ENCODE measurements around the gene COL23A1.

COL23A1 gene

DNA sequence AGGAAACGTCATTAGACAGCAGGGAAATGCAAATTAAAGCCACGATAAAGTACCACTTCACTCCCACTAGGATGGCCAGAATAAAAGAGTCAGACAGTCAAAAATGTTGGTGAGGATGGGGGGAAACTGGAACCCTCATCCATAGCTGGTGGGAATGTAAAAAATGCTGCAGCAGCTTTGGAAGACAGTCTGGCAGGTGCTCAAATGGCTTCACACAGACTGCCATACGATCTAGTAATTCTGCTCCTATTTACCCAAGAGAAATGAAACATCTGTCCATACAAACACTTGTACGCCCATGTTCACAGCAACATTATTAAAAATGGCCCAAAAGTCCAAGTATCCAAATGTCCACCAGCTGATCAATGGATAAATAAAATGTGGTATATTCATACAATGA, 198.7 kb downstream of the COL23A1 start:
- no peak for DNase-seq (ENCODE audit: low spot score)

DNA sequence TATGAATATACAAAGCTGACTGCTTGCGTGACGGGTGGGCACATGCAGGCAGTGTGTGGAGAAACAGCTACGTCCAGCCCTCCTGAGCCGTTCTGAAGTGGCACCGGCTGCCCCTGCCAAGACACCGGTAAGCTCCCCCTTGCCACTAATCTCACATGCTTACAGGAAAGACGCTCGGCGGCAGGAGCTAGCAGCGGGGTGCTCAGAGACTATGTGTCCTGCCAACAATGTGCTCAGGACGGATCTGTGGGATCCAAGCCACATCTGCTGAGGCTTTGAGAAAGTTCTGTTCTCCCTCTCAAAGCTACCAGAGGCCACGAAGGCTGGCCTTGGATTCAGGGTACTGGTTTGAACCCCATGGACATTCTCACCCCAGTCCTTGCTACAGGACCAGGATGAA, 200.4 kb downstream of the COL23A1 start:
- DNase-seq (ENCODE audit: low spot score) = no peak

DNA sequence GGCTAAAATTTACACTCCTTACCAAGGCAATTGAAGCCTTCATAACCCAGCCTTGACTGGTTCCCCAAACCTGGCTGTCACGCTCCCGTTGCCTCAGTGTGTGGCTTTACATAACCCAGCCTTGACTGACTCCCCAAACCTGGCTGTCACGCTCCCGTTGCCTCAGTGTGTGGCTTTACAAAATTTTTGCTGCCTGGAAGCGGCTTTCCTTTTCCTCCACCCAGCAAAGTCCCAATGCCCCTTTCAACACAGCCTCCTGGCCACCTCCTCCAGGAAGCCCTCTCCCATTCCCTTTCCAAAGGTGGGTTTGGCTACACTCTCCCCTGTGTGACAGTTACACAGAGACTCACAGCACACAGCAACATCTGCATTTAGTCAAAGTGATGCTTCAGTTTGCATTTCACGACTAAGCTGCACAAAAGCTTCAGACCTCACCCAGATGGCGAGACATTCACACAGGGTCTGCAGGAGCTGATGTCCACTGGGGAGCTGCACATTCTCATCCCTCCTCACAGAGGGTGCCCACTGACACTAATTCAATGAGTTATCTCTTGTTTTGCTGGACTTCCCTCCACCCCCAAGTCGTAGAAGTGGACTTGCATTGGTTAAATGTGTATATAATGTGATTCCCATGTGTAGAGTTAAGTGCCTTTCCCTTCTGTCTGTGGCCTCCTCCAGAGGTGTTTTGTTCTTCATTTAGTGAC, 201.0 kb downstream of the COL23A1 start:
- DNase-seq (ENCODE audit: low spot score) = no peak

- DNase-seq (ENCODE audit: low spot score) = no peak
Observed at GRCh38 chr5:178388386-178389025, 201.7 kb downstream of the COL23A1 start.

DNA sequence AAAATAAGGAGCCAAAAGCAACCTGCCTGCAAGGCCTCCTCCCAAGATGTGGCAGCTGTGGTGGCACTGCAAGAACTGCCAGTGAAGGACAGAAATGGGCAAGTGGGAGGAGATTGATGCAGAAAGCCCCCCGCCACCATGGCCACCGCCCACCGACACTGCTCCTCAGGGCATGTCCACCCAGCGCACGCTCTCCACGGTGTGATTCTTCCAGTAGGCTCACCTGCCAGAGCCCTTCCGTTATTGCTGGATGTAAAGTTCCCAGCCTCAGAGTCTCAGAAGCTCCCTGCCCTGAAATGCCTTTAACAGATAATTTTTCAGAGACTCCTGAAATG, 202.4 kb downstream of the COL23A1 start:
- no peak for DNase-seq (ENCODE audit: low spot score)

- DNase-seq (ENCODE audit: low spot score) = no peak
Observed at GRCh38 chr5:178387061-178387855, 202.9 kb downstream of the COL23A1 start.

DNA sequence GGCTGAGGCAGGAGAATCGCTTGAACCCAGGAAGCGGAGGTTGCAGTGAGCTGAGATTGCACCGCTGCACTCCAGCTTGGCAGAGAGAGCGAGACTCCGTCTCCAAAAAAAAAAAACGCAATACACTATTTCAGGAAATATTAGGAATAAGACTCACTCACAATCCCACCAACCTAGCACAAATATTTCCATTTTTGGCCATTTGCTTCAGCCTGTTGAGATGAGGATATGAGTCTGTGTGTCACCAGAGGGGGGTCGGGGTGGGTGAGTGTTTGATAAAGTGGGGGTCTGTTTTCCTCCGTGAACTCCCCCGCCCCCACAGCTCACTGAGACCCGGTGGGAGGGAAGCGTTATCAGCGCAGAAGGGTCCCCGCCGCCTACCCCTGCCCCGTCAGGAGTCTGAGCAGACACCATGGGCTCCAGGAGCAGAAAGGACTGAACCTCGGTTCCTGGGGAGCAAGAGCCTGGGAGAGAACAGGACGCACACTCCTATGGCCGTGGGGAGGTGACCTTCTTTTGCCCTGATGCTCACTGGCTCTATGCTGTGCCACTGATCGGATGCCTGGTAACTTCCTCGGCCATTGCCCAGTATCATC, 203.8 kb downstream of the COL23A1 start:
- DNase-seq (ENCODE audit: low spot score) = no peak

DNA sequence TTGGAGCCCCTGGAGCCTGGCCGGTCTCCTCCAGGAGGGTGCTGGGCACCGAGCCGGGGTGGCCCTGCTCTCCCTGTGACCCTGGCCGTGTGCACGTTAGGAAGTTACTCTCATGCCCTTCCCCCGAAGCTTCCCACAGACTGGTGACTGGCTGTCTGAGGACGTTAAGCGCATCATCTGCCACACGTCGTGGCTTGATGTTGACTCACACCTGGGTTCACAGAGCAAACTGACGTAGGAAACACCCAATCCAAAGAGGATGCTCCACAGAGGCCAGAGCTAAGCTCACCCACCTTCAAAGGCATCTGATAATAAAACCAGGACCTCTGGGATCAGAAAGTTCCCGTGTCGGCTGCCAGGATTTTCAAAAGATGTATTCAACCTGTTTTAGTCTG, 204.7 kb downstream of the COL23A1 start:
- no peak for DNase-seq (ENCODE audit: low spot score)

DNA sequence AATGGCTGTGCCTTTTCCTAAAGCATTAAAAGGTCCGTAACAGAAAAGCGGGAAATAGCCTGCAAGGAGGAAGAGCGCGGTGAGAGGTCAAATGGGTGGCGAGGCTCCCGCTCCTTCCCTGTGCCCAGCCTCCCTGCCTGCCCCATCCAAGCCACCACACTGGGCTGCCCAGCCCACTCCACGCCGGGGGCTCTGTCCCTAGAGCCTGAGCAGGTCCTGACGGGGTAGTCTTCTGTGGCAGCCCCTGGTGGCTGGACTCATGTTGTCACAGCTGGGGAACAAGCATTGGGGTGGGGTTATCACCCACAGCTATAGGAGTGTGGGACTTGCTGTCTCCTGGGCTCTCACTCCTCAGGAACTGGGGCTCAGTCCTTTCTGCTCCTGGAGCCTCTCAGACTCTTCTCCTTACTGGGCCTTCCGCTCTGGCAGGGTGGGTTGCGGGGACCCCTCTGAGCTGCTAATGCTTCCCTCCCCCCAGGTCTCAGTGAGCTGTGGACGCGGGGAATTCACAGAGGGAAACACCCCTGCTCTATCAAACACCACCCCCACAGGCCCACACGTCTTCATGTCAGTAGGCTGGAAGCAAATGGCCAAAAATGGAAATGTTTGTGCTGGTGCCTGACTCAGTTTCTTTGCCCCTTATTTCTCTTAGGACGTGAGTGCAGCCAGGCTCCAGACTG, 205.2 kb downstream of the COL23A1 start:
- DNase-seq (ENCODE audit: low spot score) = no peak

GRCh38 chr5:178383919-178384815, 206.0 kb downstream of the COL23A1 start:
- DNase-seq (ENCODE audit: low spot score) = no peak

DNA sequence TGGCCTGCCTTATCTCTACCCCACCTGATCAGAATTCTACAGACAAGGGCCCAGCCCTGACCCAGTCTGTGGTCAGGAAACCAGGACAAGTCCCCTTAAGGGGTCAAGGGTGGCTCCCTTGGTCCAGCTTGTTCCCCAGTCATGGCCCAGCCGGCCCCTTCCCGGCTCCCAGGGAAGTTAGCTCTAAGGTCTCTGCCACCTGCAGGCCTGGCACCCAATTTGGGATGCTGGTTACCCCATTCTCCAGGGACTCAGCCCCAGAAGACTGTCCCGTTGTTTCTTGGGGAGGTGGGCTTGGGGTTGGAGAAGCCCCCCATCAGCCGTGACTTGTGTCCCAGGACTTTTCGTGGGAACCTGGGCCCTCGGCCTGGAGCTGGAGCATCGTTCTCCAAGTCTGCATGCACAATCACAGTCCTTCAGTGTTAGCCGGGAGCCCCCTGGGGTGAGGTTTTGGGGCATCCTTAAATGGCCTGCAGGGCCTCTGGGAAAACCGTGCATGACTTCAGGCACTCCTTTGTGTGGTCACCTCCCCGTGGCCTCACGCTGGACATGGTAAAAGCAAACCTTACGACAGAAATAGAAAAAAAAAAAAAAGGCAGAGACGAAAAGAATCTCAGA, 206.8 kb downstream of the COL23A1 start:
- DNase-seq (ENCODE audit: low spot score) = no peak

DNA sequence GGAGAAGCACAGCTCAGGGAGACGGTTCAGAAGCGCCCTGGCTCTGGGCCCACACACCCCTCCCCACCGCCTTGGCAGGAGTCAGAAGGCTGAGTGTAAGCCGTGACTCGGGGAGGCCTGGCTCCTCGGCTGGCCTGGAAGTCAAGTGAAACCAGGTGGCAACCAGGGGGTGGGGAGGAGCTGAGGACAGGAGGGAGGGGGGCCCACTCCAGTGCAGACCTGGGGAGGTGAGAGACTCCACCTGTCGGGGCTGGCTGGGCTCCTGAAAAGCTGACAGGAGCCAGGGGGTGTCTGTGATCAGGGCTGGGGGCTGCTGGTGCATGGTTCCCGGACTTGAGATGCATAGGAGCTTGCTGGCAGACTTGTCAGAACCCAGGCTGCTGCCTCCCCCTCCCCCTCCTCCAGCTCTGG, 207.4 kb downstream of the COL23A1 start:
- no peak for DNase-seq (ENCODE audit: low spot score)

DNA sequence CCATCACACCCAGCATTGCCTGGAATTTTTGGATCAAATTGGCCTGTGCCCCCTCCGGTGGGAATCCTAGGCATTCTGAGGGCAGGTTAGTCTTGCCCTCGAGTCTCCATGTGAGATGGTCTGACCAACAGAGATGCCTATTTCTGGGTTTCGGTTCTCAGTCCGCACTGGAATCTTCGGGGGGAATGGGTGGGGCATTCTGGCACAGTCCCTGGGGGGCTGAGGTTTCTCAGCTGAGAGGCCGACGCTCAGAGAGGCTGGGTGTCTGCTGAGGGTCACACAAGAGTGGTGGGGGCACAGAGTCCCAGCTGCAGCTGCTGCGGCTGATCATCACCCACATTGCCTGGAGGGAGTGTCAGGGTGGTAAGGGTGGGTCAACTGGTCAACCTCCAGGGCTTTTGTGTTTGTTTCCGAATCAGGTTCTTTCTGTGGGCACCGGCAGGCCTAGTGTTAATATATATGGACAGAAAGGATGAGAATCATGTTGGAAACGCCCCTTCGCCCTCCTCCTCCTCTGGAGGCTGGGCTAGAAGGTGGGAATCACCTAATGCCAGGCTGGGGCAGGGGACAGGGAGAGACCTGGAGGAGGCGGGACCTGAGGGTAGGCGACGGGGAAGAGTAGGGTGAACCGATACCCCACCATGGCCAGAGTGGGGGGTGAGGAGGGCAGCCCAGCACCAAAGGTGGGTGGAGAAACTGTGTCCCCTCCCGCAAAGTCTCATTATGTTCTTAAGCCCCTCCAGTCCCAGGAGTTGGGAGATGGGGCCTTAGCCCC, 208.1 kb downstream of the COL23A1 start:
- no peak for DNase-seq (ENCODE audit: low spot score)

DNA sequence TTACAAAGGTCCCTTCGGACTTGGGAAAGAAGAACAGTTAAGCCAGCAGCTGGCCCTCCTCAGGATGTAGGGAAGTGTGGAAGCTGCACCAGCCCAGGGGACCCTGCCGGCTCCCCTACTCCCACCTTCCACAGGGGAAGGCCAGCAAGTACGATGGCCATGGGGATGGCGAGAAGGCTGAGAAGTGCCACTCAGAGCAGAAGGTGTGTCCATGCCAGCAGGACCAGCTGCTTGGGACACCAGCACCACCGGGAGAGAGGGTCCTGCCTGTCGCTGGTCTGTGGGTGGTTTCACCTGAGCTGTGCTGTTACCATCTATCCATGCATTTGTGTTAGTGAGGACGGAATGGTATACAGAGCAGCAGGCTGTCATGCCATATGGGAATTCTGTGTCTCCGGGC, 209.0 kb downstream of the COL23A1 start:
- DNase-seq (ENCODE audit: low spot score) = no peak

GRCh38 chr5:178380541-178381074, 209.6 kb downstream of the COL23A1 start:
- DNase-seq (ENCODE audit: low spot score) = no peak

- no peak for DNase-seq (ENCODE audit: low spot score)
Observed at GRCh38 chr5:178380086-178380485, 210.1 kb downstream of the COL23A1 start.

DNA sequence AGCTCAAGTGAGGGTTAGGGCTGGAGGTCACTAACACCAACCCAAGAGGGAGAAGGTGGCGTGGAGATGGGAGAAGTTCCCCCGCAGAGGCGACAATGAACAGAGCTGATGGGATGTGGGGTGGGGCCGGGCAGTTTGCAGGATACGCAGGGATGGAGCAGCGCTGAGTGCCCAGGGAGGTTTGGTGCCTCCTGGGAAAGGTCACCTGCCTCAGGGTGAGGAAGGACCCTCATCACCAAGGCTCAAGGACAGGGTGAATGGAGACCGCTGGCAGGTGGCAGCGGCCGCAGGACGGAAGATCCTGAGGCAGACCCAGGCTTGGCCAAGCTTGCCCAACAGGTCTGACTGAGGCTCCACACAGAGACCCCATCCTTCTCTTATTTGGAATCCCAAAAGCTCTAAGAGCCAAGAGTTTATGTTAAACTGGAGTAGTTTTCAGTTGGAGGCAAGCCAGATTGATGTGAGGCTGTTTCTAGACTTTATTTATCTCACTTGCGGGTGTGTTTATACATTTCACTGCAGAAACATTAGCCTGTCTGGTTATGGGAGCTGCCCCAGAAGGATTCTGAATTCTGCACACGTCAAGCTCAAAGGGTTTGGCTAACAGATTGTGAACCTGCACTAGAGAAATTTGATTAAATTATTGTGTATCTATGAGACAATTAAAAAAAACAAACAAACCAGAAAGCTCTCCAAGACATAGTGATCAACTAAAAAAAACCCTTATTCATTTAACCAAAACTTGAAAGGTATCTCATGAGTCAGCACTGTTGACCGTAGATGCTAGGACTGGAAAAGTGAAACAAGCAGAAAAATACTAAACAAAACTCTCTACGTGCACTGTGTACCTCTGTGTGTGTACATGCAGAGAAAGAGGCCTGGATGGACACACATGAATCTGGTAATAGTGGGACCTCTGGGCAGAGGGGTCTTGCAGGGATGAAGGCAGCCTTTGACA, 211.4 kb downstream of the COL23A1 start:
- no peak for DNase-seq (ENCODE audit: low spot score)

- DNase-seq (ENCODE audit: low spot score) = no peak
Observed at GRCh38 chr5:178377583-178378270, 212.5 kb downstream of the COL23A1 start.

All from CD4-positive, alpha-beta T cell treated with Interleukin-2 at 100 ng/mL for 4 hours (primary cell).